NCI-H446 treated with DMSO at 0.1 percent for 48 hours (cell line): Measurements from ENCODE around the gene EPB41L2.

ENCODE experiments used
- DNase-seq: peaks from one replicate; lab custom pipeline; 2025; lab: John Stamatoyannopoulos, UW

The EPB41L2 gene

GRCh38 chr6:130975325-130975724 lies 87.7 kb downstream of the EPB41L2 start:
- no peak for DNase-seq

- DNase-seq: no peak
Observed at GRCh38 chr6:130973521-130974277, 89.3 kb downstream of the EPB41L2 start.

DNA sequence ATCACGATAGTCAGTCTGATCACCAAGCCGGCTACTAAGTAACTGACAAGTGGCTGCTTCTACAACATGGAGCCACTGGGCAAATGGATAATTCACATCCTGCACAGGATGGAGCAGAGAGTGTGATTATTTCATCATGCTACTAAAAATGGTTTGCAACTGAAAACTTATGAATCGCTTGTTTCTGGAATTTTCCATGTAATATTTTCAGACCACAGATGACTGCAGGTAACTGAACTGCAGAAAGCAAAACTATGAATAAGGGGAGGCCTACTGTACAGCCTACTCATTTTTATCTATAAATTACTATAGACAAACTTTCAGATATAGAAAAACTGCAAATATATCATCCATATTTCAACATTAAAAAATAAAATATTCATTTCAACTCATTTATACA lies 91.5 kb downstream of the EPB41L2 start:
- no peak for DNase-seq

DNA sequence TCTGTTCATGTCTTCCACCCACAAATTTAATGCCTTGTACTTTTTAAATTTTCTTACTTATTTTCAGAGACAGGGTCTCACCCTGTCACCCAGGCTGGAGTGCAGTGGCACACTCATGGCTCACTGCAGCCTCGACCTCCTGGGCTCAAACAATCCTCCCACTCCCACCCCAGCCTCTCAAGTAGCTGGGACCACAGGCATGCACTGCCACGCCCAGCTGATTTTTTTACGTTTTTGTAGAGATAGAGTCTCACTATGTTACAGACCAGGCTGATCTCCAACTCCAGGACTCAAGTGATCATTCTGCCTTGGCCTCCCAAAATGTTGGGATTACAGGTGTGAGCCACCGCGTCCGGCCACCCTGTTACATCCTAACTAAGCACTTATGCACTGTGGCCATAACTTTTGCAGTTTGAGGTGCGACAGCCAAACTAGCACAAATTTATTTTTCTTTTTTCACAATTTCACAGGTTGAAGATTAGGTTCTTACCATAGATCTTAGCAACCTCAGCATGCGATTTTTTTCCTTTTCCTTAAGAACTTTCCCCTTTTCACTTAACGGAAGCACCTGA lies 92.1 kb downstream of the EPB41L2 start:
- no peak for DNase-seq

- no peak for DNase-seq
Observed at GRCh38 chr6:130969791-130970491, 93.1 kb downstream of the EPB41L2 start.

GRCh38 chr6:130969166-130969565 lies 93.9 kb downstream of the EPB41L2 start:
- DNase-seq: no peak

GRCh38 chr6:130968476-130968875 lies 94.6 kb downstream of the EPB41L2 start:
- DNase-seq: no peak

GRCh38 chr6:130967502-130968445 lies 95.3 kb downstream of the EPB41L2 start:
- no peak for DNase-seq

DNA sequence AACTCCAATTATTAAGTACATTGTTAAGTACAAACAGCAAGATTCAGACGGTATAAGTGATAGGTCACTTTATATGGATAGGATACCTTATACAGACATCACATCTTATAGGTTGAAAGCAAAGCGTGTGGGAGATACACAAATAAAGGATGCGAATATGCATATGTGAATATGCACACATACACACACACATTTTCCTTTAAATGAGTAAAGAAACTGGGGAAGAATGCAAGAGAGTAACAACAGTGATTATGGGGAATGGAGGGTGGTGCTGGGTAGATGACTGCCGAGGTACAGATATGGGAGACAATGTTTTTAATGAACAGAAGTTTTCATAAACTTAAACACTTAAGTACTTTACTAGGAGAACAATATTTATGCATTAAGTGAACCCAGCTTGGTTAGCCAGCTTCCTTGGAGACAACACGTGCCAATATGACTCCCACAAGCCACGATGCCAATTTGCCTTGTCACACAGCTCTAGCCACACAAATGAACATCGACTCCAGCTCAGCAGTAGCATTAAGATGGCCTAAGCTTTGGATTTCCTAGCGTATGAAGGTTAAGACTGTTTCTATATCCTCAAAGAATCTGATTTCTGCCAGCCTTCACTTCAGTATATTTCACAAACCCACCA lies 96.6 kb downstream of the EPB41L2 start:
- no peak for DNase-seq

- no peak for DNase-seq
Observed at GRCh38 chr6:130965656-130966055, 97.4 kb downstream of the EPB41L2 start.

DNA sequence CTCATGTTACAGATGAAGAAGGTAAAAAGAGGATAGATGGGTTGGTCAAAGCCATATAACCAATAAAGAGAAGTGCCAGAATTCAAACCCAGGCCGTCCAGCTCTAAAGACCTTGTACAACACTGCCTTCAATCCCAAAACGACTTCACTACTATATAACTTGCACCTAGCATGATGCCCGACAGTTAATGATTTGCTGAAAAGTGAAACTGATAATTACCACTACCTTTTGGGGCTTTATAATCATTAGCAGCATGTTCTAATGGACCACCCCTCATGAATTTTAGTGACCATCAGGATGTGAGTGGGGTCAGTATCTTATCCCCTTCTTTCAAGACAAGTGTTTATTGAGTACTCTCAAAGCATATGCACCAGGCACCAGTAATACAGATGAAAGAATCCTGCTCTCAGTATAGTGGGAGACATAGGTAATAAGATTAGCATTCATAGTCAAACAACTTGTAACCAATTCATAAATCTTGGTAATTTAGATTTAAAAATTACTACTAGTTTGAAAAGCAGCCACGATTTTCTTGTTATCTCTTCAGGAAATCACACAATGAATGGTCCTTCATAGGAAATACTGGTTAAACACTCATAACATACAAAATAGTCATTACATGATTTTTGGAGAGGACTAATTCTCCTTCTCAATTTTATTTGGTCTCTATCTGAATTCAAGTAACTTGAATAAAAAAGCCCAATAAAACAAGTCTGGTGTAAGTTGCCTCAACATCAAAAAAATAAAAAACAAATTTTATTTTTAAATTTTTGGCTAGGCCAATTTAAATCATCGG lies 98.0 kb downstream of the EPB41L2 start:
- no peak for DNase-seq

DNA sequence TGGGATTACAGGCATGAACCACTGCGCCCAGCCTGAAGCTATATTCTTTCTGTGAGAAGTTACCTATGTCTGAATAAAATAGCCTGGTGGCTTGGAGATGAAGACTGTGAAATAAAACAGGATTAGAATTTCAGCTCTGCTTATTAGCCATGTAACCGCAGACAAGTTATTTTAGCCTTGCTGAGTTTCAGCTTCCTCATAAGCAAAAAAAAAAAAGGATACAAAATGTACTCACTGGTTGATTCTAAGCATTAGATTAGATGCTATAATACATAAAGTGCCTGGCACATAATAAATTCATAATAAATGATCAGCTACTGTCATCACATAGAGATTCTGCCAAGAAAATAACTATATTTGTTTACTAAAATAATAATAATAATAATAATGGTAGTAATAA lies 98.8 kb downstream of the EPB41L2 start:
- no peak for DNase-seq

- no peak for DNase-seq
Observed at GRCh38 chr6:130962966-130963365, 100.1 kb downstream of the EPB41L2 start.

GRCh38 chr6:130961148-130961547 lies 101.9 kb downstream of the EPB41L2 start:
- no peak for DNase-seq

- no peak for DNase-seq
Observed at GRCh38 chr6:130959951-130960350, 103.1 kb downstream of the EPB41L2 start.

DNA sequence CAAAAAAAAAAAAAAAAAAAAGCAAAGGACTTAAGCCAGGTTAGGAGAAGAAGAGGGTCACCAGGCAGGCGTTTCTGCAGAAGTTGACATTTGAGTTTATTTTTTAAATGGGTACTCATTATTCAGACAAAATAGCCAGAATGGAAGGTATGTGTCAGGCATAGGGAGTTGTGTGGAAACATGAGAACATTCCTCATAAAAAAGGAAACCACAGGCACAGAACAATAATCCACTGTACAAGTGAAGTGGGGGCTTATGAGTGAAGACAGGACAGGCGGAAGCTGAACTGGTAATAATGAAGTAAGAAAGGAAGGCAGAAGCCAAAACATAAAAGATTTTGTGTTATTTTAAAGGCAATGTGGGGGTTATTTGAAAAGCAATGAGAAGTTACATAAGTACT lies 104.6 kb downstream of the EPB41L2 start:
- no peak for DNase-seq

DNA sequence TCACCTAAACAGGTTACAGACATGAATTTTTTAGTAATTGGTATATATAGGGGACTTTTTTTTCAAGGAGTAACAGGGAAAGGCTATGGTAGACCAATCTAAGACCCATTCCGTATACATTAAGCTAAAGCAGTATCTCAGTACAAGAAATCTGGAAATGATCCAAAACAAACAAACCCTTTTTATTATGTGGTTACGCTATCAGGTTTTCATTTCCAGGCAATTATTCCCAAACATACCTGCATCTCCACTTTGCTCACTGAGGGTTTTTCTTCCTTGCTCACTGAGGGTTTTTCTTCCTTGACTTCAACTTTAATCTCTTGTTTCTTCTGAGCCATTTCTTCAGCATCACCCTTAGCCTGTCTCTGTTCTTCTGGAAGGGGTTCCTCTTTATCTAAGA lies 107.3 kb downstream of the EPB41L2 start:
- no peak for DNase-seq

GRCh38 chr6:130949553-130949952 lies 113.5 kb downstream of the EPB41L2 start:
- DNase-seq: no peak

GRCh38 chr6:130947464-130947863 lies 115.6 kb downstream of the EPB41L2 start:
- DNase-seq: no peak

DNA sequence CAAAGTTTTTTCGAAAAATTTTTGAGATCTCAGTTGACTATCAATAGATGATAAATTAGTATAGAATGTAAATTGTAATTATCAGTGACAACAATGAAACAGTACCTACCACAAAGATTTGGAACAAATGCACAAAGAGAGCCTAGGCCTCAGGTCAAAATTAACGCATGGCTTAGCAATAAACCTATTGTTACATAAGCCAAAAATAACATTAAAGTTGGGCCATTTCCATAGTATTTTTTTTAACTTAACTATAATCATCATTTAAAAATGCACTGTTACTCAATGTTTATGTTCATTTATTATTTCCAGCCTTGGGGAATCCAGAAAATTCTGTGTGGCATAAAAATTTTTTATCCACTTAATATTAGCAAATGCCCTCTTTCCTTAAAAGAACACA lies 117.0 kb downstream of the EPB41L2 start:
- no peak for DNase-seq

DNA sequence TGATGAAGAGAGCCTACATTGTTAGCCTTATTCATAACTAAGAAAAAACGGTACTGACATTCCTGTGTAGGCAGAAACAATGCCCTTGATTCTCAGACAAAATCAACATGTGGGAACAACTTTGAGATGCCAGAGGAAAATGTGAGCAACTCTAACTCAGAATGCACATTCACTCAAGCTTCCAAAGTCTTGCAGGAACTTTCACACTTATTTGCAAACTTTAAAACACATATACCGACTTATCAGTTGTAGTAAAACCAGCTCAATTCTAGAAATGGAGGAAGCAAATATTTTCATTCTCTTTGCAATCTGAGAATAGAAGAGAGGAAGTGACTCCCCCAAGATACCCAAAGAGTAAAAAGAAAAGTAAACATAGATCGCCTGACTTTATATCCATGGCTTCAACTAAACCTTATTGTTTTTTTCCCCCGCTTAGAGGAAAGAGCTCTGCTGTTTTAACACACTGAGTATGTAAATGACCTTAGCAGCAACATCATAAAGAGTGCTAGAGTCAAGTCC lies 117.6 kb downstream of the EPB41L2 start:
- no peak for DNase-seq
